OCI-LY1 (cell line): ENCODE results near the gene WWOX.

Experiments
- CTCF ChIP-seq: fragments of 200-600 bp; sonication (generic), shearing (Covaris generic); IDR thresholded peaks from 2 replicates; pipeline ENCODE4 v1.5.1; 2017; ENCODE audit warnings: mild to moderate bottlenecking, antibody characterized with exemption, low read length, moderate library complexity, mixed read lengths
- EZH2 ChIP-seq: fragments of 200-600 bp; sonication (generic), shearing (Covaris generic); IDR thresholded peaks from 2 replicates; pipeline ENCODE4 v1.8.0; 2017; ENCODE audit warnings: borderline replicate concordance, mixed run types, mild to moderate bottlenecking, antibody characterized with exemption, low read length, moderate library complexity, mixed read lengths

- no peak for TF ChIP-seq CTCF
- no peak for TF ChIP-seq EZH2
Observed at GRCh38 chr16:78461496-78462287, 362.2 kb downstream of the WWOX start.
